ENCODE measurements around the gene MORN4. TPM values are rescaled to one million over a fixed set of nuclear protein-coding genes. Genes with fewer than 3 reads are reported as not detected.

The MORN4 gene
- total and polyA plus RNA-seq, 2 donors (not counting 3 experiments of a cell fraction or from before 2014, with no cell fraction given), result 12.2 to 13.9 TPM

DNA sequence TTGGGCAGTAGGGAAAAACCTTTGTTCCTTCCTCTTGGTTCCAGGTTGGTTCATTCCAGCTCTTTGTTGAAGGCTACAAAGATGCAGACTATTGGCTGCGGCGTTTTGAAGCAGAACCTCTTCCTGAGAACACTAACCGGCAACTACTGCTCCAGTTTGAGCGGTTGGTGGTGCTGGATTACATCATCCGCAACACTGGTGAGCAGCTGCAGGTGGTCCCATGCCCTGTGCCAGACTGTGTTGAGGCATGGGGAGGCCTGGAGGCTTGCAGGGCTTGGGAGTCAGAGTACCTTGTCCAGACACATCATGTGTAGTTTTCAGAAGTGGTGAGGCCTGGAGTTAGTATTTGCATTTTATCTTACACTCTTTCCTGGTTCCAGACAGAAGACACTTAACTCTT is 23.5 kb upstream of the MORN4 start:
- POLR2A ChIA-PET, result no interaction called here
- no TSS peak for BruUV-seq (replicated peaks)
- FAIRE-seq (no peak), DNase-seq (ENCODE audit: low read depth, low spot score) (no peak)
- Histone ChIP-seq H3K9ac (replicated peaks; ENCODE audit: extremely low read depth, insufficient read depth, low read length) (no peak overlapping the region), H3K9me1 (replicated peaks; ENCODE audit: control insufficient read depth, extremely low read depth, insufficient read depth, low read length) (no peaks in the 10 kb centered on the region), H4K20me1 (replicated peaks; ENCODE audit: control insufficient read depth, extremely low read depth, insufficient read depth, low read length) (no peaks in the 10 kb centered on the region), H3K27me3 (ENCODE audit: control insufficient read depth in 2 of 2, insufficient read depth in 2 of 2, low read length in 2 of 2) (no peaks in the 10 kb centered on the region), H3K27ac (ENCODE audit: insufficient read depth, low read depth, low read length) (no peak overlapping the region), H3K79me2 (ENCODE audit: control insufficient read depth, insufficient read depth, low read length) (no peaks in the 10 kb centered on the region), H3K4me1 (ENCODE audit: control insufficient read depth, extremely low read depth, insufficient read depth, low read length) (no peaks in the 10 kb centered on the region), H2AFZ (ENCODE audit: low read depth, low read length) (no peak overlapping the region), H3K36me3 (ENCODE audit: control insufficient read depth in 2 of 2, extremely low read depth in 1 of 2, insufficient read depth in 2 of 2, low read length in 2 of 2) (peaks cover 8 to 12% of the 10 kb centered on the region in 2 experiments), H3K9me3 (replicated peaks; ENCODE audit: control insufficient read depth, insufficient read depth, low read length) (no peaks in the 10 kb centered on the region), H3K4me2 (ENCODE audit: insufficient read depth, low read length) (no peak overlapping the region), H3K4me3 (replicated peaks in 1 of 3; ENCODE audit: insufficient read depth in 1 of 3, low read depth in 1 of 3, low read length in 3 of 3) (no peak overlapping the region)
- no peak for TF ChIP-seq POLR2A (IDR thresholded peaks at IDR 0.05; ENCODE audit: low read depth, low read length)
- TF ChIP-seq, protein P1, sequence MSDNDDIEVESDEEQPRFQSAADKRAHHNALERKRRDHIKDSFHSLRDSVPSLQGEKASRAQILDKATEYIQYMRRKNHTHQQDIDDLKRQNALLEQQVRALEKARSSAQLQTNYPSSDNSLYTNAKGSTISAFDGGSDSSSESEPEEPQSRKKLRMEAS (IDR thresholded peaks at IDR 0.05; ENCODE audit: insufficient read depth, insufficient read length), result no peak
- TF ChIP-seq FOS (IDR thresholded peaks at IDR 0.05; ENCODE audit: borderline replicate concordance, insufficient read depth, low read length), result no peak
- no peak for TF ChIP-seq EZH2 (IDR thresholded peaks at IDR 0.05; ENCODE audit: borderline replicate concordance, low read depth, low read length, severe bottlenecking)
- TF ChIP-seq, protein P2, sequence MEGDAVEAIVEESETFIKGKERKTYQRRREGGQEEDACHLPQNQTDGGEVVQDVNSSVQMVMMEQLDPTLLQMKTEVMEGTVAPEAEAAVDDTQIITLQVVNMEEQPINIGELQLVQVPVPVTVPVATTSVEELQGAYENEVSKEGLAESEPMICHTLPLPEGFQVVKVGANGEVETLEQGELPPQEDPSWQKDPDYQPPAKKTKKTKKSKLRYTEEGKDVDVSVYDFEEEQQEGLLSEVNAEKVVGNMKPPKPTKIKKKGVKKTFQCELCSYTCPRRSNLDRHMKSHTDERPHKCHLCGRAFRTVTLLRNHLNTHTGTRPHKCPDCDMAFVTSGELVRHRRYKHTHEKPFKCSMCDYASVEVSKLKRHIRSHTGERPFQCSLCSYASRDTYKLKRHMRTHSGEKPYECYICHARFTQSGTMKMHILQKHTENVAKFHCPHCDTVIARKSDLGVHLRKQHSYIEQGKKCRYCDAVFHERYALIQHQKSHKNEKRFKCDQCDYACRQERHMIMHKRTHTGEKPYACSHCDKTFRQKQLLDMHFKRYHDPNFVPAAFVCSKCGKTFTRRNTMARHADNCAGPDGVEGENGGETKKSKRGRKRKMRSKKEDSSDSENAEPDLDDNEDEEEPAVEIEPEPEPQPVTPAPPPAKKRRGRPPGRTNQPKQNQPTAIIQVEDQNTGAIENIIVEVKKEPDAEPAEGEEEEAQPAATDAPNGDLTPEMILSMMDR (IDR thresholded peaks at IDR 0.05; ENCODE audit: extremely low read depth in 1 of 2, insufficient read depth in 1 of 2, low read depth in 1 of 2, low read length in 2 of 2), result no peak
- no peak for TF ChIP-seq POLR2AphosphoS5 (IDR thresholded peaks at IDR 0.05; ENCODE audit: insufficient read depth, low read depth, low read length)
- no peak for TF ChIP-seq JUN (IDR thresholded peaks at IDR 0.05; ENCODE audit: borderline replicate concordance, insufficient read depth, insufficient read length, low read depth)
- TF ChIP-seq GATA2 (IDR thresholded peaks at IDR 0.05; ENCODE audit: insufficient read depth, insufficient read length, low read depth, low read length), result no peak
- TF ChIP-seq MYC (IDR thresholded peaks at IDR 0.05; ENCODE audit: low read depth, low read length), result no peak
- dilution Hi-C loops (cut with MboI; ENCODE audit: extremely low pct_ligation_motif_present, low sequenced_read_pairs) (no loop called here), intact Hi-C loops (cut with micrococcal nuclease) (no loop called here)
- CTCF ChIA-PET, result no interaction called here

Measured in endothelial cell of umbilical vein (primary cell).